ENCODE results near the gene CALHM5.
A peak's percentile ranks its signal among the peaks of the same experiment; 100 is the strongest.

The CALHM5 gene

GRCh38 chr6:116508527-116508926 lies 2.9 kb upstream of the CALHM5 start:
- no peak overlapping the region for H3K4me3 ChIP-seq (ENCODE audit: low read length)
- TF ChIP-seq, protein P1, sequence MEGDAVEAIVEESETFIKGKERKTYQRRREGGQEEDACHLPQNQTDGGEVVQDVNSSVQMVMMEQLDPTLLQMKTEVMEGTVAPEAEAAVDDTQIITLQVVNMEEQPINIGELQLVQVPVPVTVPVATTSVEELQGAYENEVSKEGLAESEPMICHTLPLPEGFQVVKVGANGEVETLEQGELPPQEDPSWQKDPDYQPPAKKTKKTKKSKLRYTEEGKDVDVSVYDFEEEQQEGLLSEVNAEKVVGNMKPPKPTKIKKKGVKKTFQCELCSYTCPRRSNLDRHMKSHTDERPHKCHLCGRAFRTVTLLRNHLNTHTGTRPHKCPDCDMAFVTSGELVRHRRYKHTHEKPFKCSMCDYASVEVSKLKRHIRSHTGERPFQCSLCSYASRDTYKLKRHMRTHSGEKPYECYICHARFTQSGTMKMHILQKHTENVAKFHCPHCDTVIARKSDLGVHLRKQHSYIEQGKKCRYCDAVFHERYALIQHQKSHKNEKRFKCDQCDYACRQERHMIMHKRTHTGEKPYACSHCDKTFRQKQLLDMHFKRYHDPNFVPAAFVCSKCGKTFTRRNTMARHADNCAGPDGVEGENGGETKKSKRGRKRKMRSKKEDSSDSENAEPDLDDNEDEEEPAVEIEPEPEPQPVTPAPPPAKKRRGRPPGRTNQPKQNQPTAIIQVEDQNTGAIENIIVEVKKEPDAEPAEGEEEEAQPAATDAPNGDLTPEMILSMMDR (conservative IDR thresholded peaks at IDR 0.05; ENCODE audit: low read length), result no peak

DNA sequence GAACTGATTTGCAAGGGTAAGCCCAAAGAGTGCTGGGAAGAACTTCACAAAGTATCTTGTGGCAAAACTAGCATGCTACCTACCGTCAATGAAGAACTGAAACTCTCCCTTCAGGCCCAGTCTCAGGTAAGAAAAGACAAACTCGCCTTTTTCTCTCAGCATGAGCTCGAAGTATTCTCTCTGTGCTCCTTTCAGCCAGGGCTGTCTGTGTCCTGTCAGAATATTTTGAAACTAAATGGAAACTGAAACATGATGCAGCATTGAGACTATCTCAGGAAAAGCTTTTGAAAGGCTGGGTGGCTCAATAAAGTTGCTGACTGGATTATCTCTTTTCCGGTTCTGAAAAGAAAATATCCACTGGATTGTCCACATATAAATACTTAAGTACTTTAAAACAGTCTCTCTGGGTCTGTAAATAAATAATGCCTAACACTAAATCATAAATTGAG lies 696 bp downstream of the CALHM5 start:
- peak overlapping the region; percentile 67 for H3K4me3 ChIP-seq (ENCODE audit: low read length)
- DNase-seq (ENCODE audit: low read depth), result no peak

More at GRCh38 chr6:116508527-116508926, 2.9 kb upstream of the CALHM5 start:
- DNase-seq (ENCODE audit: low read depth), result no peak

DNA sequence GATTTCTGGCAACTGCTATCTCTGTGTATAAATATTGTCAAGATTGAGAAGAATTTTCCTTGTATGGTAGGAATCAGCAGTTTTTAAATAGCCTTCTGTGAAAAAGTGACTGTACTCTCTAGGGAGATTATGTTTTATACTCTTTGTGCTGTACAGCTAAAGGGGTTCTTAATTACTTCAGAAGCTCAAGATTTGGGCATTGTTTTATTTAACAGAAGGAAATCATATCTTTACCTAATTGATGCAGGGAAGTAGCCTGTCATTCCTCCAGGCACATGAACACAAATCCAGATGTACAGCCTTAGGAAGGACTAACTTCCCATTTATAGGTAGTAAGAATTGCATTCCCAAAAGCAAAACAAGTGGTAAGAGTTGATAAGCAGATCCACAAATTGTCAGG lies 1.3 kb downstream of the CALHM5 start:
- TF ChIP-seq, protein P1 (conservative IDR thresholded peaks at IDR 0.05; ENCODE audit: low read length), result no peak
- H3K4me3 ChIP-seq (ENCODE audit: low read length), result peak overlapping the region; percentile 67

More for the DNA sequence above, 696 bp downstream of the CALHM5 start:
- TF ChIP-seq, protein P1 (conservative IDR thresholded peaks at IDR 0.05; ENCODE audit: low read length), result no peak

GRCh38 chr6:116513224-116513875 lies 1.9 kb downstream of the CALHM5 start:
- H3K4me3 ChIP-seq (ENCODE audit: low read length), result peak overlapping the region; percentile 67
- TF ChIP-seq, protein P1 (conservative IDR thresholded peaks at IDR 0.05; ENCODE audit: low read length), result no peak
- DNase-seq (ENCODE audit: low read depth), result no peak

More for the DNA sequence above, 1.3 kb downstream of the CALHM5 start:
- no peak for DNase-seq (ENCODE audit: low read depth)

DNA sequence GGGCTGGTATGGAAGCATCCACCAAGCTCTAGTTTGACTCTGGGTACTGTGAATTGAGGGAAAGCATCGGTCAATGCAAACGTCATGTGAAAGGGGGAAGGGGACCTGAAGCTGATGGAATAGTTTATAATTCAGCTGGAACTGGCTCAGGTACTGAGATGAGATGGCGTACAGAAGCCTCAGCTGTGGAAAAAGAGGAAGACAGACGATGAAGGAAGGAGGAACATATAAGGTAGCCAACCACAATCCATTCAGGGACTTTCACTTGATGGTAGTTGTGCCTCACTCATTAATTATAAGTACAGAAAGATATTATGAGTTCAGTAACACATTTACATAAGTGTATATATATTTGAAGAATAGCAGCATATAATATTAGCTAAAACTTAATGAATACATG lies 2.7 kb downstream of the CALHM5 start:
- DNase-seq (ENCODE audit: low read depth), result no peak
- H3K4me3 ChIP-seq (ENCODE audit: low read length), result no peak overlapping the region
- TF ChIP-seq, protein P1 (conservative IDR thresholded peaks at IDR 0.05; ENCODE audit: low read length), result no peak

- no peak overlapping the region for H3K4me3 ChIP-seq (ENCODE audit: low read length)
- TF ChIP-seq, protein P1 (conservative IDR thresholded peaks at IDR 0.05; ENCODE audit: low read length), result no peak
- no peak for DNase-seq (ENCODE audit: low read depth)
Observed at GRCh38 chr6:116515141-116515540, 3.7 kb downstream of the CALHM5 start.

Data from AG10803 (cell line).